Chondrocyte (in vitro differentiated cells): ENCODE data around the gene SLC25A39. TPM values are rescaled to one million over a fixed set of nuclear protein-coding genes. Genes with fewer than 3 reads are reported as not detected.
A peak's percentile ranks its signal among the peaks of the same experiment; 100 is the strongest.

Experiments used
- DNase-seq: peaks from one replicate; pipeline ENCODE4 v3.0.0; 2021; ENCODE audit warnings: mixed read lengths, low spot score
- H3K27ac Mint-ChIP-seq: one replicate; pipeline ENCODE4 v1.8.0; 2021; ENCODE audit warnings: mild to moderate bottlenecking, moderate library complexity, mixed read lengths; ENCODE audit not compliant: unreplicated experiment
- H3K27me3 Mint-ChIP-seq: 2 replicates; pipeline ENCODE4 v1.8.0; 2021; ENCODE audit warnings: low read depth, mixed read lengths
- H3K36me3 Mint-ChIP-seq: 2 replicates; pipeline ENCODE4 v1.8.0; 2021; ENCODE audit warnings: low read depth, mixed read lengths
- H3K4me1 Mint-ChIP-seq: 2 replicates; pipeline ENCODE4 v1.8.0; 2021; ENCODE audit warnings: low read depth, mild to moderate bottlenecking, mixed read lengths
- H3K4me3 Mint-ChIP-seq: one replicate; pipeline ENCODE4 v1.8.0; 2021; ENCODE audit warnings: mild to moderate bottlenecking, moderate library complexity, mixed read lengths; ENCODE audit not compliant: unreplicated experiment
- H3K9me3 Mint-ChIP-seq: 2 replicates; pipeline ENCODE4 v1.8.0; 2021; ENCODE audit warnings: low read depth, mixed read lengths
- total RNA-seq: library from RNA; stranded (reverse); gene quantifications from 3 replicates; pipeline ENCODE4 v1.2.1, GENCODE V29; 2021
- TF ChIP-seq, protein P1 (sequence below): fragments of 200-600 bp; sonication (generic); IDR thresholded peaks from 2 replicates; pipeline ENCODE4 v1.5.0; 2021; ENCODE audit warnings: antibody characterized with exemption, mild to moderate bottlenecking, moderate library complexity

Gene SLC25A39
- total RNA-seq, 1 donor from 2014 or later, result 84.1 TPM

DNA sequence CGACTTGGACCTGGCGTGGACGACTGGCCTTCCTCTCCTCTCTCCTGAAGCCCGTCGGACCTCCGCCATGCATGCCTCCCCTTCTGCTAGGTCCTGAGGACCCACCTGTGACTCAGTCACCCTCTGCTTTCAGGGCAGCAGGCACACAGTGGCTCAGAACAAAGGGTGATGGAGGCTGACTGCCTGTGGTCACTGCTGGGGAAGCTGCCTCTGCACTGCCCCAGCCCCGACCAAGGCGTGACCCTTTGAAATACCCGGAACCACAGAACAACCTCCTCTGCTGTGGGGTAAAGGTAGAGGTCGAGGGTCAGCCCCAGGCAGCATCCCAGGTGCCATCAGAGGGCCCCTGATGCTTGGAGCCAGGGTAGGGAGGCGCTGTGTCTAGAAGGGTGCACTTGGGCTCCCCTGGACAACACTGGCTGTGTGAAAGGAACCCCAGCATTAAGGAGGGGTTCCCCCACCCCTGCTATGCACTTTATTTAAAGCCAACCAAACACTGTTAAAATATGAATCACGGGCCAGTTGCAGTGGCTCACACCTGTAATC, 44.2 kb downstream of the SLC25A39 start:
- no peaks in the 10 kb centered on the region for H3K36me3 Mint-ChIP-seq
- no peak overlapping the region for H3K27ac Mint-ChIP-seq
- H3K4me3 Mint-ChIP-seq, result no peak overlapping the region

GRCh38 chr17:44279666-44280391, 44.8 kb downstream of the SLC25A39 start:
- peaks cover 11% of the 10 kb centered on the region for H3K4me1 Mint-ChIP-seq
- TF ChIP-seq, protein P1, sequence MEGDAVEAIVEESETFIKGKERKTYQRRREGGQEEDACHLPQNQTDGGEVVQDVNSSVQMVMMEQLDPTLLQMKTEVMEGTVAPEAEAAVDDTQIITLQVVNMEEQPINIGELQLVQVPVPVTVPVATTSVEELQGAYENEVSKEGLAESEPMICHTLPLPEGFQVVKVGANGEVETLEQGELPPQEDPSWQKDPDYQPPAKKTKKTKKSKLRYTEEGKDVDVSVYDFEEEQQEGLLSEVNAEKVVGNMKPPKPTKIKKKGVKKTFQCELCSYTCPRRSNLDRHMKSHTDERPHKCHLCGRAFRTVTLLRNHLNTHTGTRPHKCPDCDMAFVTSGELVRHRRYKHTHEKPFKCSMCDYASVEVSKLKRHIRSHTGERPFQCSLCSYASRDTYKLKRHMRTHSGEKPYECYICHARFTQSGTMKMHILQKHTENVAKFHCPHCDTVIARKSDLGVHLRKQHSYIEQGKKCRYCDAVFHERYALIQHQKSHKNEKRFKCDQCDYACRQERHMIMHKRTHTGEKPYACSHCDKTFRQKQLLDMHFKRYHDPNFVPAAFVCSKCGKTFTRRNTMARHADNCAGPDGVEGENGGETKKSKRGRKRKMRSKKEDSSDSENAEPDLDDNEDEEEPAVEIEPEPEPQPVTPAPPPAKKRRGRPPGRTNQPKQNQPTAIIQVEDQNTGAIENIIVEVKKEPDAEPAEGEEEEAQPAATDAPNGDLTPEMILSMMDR, result no peak
- H3K27me3 Mint-ChIP-seq, result peaks cover 2% of the 10 kb centered on the region
- H3K4me3 Mint-ChIP-seq, result no peak overlapping the region
- H3K9me3 Mint-ChIP-seq, result no peaks in the 10 kb centered on the region
- peak overlapping the region; percentile 68 for H3K27ac Mint-ChIP-seq
- no peaks in the 10 kb centered on the region for H3K36me3 Mint-ChIP-seq
- DNase-seq, result no peak

More for the DNA sequence above, 44.2 kb downstream of the SLC25A39 start:
- peaks cover 11% of the 10 kb centered on the region for H3K4me1 Mint-ChIP-seq
- no peaks in the 10 kb centered on the region for H3K9me3 Mint-ChIP-seq
- H3K27me3 Mint-ChIP-seq, result no peaks in the 10 kb centered on the region
- no peak for DNase-seq
- TF ChIP-seq, protein P1, result no peak

- peaks cover 3% of the 10 kb centered on the region for H3K27me3 Mint-ChIP-seq
- TF ChIP-seq, protein P1, result no peak
Observed at GRCh38 chr17:44279346-44279665, 45.3 kb downstream of the SLC25A39 start.

DNA sequence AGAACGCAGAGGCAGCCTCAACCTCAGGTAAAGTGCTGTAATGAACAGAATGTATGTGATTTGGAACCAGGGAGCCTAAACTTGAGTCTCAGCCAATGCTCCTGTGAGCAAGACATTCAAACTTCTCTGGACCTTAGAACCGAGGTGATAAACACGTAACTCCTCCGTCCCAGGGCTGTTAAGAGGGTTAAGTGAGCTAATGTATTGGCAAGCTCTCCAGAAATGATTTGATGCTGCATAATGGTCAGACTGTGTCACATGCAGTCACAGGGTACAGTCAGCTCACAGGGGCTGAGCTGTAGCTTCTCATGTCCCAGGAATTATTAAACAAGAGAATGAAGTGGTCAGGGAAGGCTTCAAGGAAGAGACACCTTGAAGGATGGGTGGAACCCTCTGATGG, 46.6 kb downstream of the SLC25A39 start:
- no peak overlapping the region for H3K4me3 Mint-ChIP-seq
- no peak overlapping the region for H3K27ac Mint-ChIP-seq
- peaks cover 11% of the 10 kb centered on the region for H3K4me1 Mint-ChIP-seq
- TF ChIP-seq, protein P1, result no peak
- H3K36me3 Mint-ChIP-seq, result no peaks in the 10 kb centered on the region
- DNase-seq, result no peak
- H3K9me3 Mint-ChIP-seq, result no peaks in the 10 kb centered on the region
- peaks cover 4% of the 10 kb centered on the region for H3K27me3 Mint-ChIP-seq

More at GRCh38 chr17:44279346-44279665, 45.3 kb downstream of the SLC25A39 start:
- H3K4me3 Mint-ChIP-seq, result no peak overlapping the region
- H3K9me3 Mint-ChIP-seq, result no peaks in the 10 kb centered on the region
- no peak for DNase-seq
- peaks cover 11% of the 10 kb centered on the region for H3K4me1 Mint-ChIP-seq
- H3K27ac Mint-ChIP-seq, result no peak overlapping the region
- no peaks in the 10 kb centered on the region for H3K36me3 Mint-ChIP-seq

DNA sequence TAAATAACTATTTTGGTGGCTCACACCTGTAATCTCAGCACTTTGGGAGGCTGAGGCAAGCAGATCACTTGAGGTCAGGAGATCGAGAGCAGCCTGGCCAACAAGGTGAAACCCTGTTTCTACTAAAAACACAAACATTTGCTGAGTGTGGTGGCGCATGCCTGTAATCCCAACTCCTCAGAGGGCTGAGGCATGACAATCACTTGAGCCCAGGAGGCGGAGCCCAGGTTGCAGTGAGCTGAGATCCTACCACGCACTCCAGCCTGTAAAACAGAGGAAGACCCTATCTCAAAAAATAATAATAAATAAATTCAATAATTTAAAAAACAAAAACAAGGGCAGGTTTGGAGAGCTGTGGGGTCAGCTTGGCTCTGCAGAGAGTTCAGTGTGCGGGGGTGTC, 51.0 kb downstream of the SLC25A39 start:
- Mint-ChIP-seq H3K36me3 (no peaks in the 10 kb centered on the region), H3K27ac (no peak overlapping the region), H3K27me3 (peaks cover 8% of the 10 kb centered on the region), H3K9me3 (no peaks in the 10 kb centered on the region), H3K4me3 (no peak overlapping the region), H3K4me1 (no peaks in the 10 kb centered on the region)
- TF ChIP-seq, protein P1, result no peak
- DNase-seq, result no peak
